H9 (cell line): ENCODE results near the gene E4F1. TPM values are rescaled to one million over a fixed set of nuclear protein-coding genes. Genes with fewer than 3 reads are reported as not detected.

Experiments
- DNase-seq: peaks from one replicate; pipeline ENCODE4 v3.0.0-alpha.2; 2017
- H2AFZ ChIP-seq: one replicate; pipeline ENCODE4 v1.6.1; 2013; ENCODE audit warnings: mild to moderate bottlenecking, low read length, control low read depth, moderate library complexity
- H2AK5ac ChIP-seq: 2 replicates; pipeline ENCODE4 v1.6.1; 2013; ENCODE audit warnings: low read length, control low read depth, mixed read lengths; ENCODE audit not compliant: insufficient read length
- H2BK120ac ChIP-seq: one replicate; pipeline ENCODE4 v1.6.1; 2013; ENCODE audit warnings: low read depth, mild to moderate bottlenecking, low read length, control low read depth, inconsistent platforms; ENCODE audit not compliant: poor library complexity, severe bottlenecking
- H2BK12ac ChIP-seq: 2 replicates; pipeline ENCODE4 v1.6.1; 2013; ENCODE audit warnings: low read length, control low read depth, mixed read lengths, low read depth; ENCODE audit not compliant: insufficient read length
- H2BK15ac ChIP-seq: 2 replicates; pipeline ENCODE4 v1.6.1; 2013; ENCODE audit warnings: low read depth, low read length, control low read depth
- H2BK20ac ChIP-seq: one replicate; pipeline ENCODE4 v1.6.1; 2013; ENCODE audit warnings: low read depth, mild to moderate bottlenecking, low read length, control low read depth, inconsistent platforms; ENCODE audit not compliant: poor library complexity, severe bottlenecking
- H2BK5ac ChIP-seq: 2 replicates; pipeline ENCODE4 v1.6.1; 2013; ENCODE audit warnings: low read length, control low read depth, mixed read lengths; ENCODE audit not compliant: insufficient read length
- H3K14ac ChIP-seq: 2 replicates; pipeline ENCODE4 v1.6.1; 2013; ENCODE audit warnings: low read length, control low read depth; ENCODE audit not compliant: insufficient read depth
- H3K18ac ChIP-seq: 2 replicates; pipeline ENCODE4 v1.6.1; 2013; ENCODE audit warnings: low read depth, mild to moderate bottlenecking, mixed read lengths, low read length, control low read depth; ENCODE audit not compliant: insufficient read length
- H3K23ac ChIP-seq: 2 replicates; pipeline ENCODE4 v1.6.1; 2013; ENCODE audit warnings: low read length, control low read depth, mixed read lengths, low read depth; ENCODE audit not compliant: insufficient read length
- H3K23me2 ChIP-seq: 2 replicates; pipeline ENCODE4 v1.6.1; 2013; ENCODE audit warnings: low read depth, mild to moderate bottlenecking, mixed read lengths, low read length, control low read depth; ENCODE audit not compliant: insufficient read length, poor library complexity, severe bottlenecking
- H3K27ac ChIP-seq: 2 replicates; pipeline ENCODE4 v1.5.1; 2013; ENCODE audit warnings: low read length, control low read depth, mixed read lengths, low read depth; ENCODE audit not compliant: insufficient read length
- H3K27me3 ChIP-seq: 2 replicates; pipeline ENCODE4 v1.6.1; 2013; ENCODE audit warnings: low read length, control low read depth, inconsistent platforms; ENCODE audit not compliant: insufficient read depth
- H3K4ac ChIP-seq: 2 replicates; pipeline ENCODE4 v1.6.1; 2013; ENCODE audit warnings: low read depth, mild to moderate bottlenecking, control low read depth, inconsistent platforms, low read length, moderate library complexity
- H3K4me1 ChIP-seq: 2 replicates; pipeline ENCODE4 v1.6.1; 2013; ENCODE audit warnings: low read length, control low read depth, inconsistent platforms; ENCODE audit not compliant: insufficient read depth
- H3K4me2 ChIP-seq: 2 replicates; pipeline ENCODE4 v1.6.1; 2013; ENCODE audit warnings: low read length, control low read depth, mixed read lengths; ENCODE audit not compliant: insufficient read length, insufficient read depth
- H3K56ac ChIP-seq: 2 replicates; pipeline ENCODE4 v1.6.1; 2013; ENCODE audit warnings: low read depth, mild to moderate bottlenecking, mixed read lengths, low read length, control low read depth; ENCODE audit not compliant: insufficient read length
- H3K79me1 ChIP-seq: 2 replicates; pipeline ENCODE4 v1.6.1; 2013; ENCODE audit warnings: low read depth, mild to moderate bottlenecking, moderate library complexity, low read length, control low read depth, inconsistent platforms; ENCODE audit not compliant: insufficient read depth, poor library complexity, severe bottlenecking
- H3K79me2 ChIP-seq: 2 replicates; pipeline ENCODE4 v1.6.1; 2013; ENCODE audit warnings: low read length, control low read depth, inconsistent platforms; ENCODE audit not compliant: insufficient read depth
- H3K9ac ChIP-seq: 2 replicates; pipeline ENCODE4 v1.6.1; 2013; ENCODE audit warnings: low read length, control low read depth, mixed read lengths; ENCODE audit not compliant: insufficient read length; ENCODE audit errors: extremely low read depth
- H3K9me3 ChIP-seq: one replicate; pipeline ENCODE4 v1.6.1; 2013; ENCODE audit warnings: low read depth, low read length, inconsistent platforms; ENCODE audit not compliant: control insufficient read depth
- H3T11ph ChIP-seq: one replicate; pipeline ENCODE4 v1.6.1; 2013; ENCODE audit warnings: mild to moderate bottlenecking, low read length, control low read depth, inconsistent platforms
- H4K20me1 ChIP-seq: one replicate; pipeline ENCODE4 v1.6.1; 2013; ENCODE audit not compliant: control insufficient read depth, insufficient read length, insufficient read depth
- H4K5ac ChIP-seq: 2 replicates; pipeline ENCODE4 v1.6.1; 2013; ENCODE audit warnings: low read depth, mild to moderate bottlenecking, mixed read lengths, low read length, control low read depth; ENCODE audit not compliant: insufficient read length
- H4K8ac ChIP-seq: replicated peaks from 2 replicates; pipeline ENCODE4 v1.6.1; 2013; ENCODE audit warnings: low read length, control low read depth, mixed read lengths, low read depth; ENCODE audit not compliant: insufficient read length
- H4K91ac ChIP-seq: 2 replicates; pipeline ENCODE4 v1.6.1; 2013; ENCODE audit warnings: low read depth, mild to moderate bottlenecking, moderate library complexity, mixed read lengths, low read length, control low read depth; ENCODE audit not compliant: insufficient read length
- H3K27ac Mint-ChIP-seq, 3 experiments: 2 replicates in 2 of 3; 3 replicates in 1 of 3; pipeline ENCODE4 v1.8.0; 2020 to 2021; ENCODE audit warnings: mixed read lengths in 3 of 3, mild to moderate bottlenecking in 1 of 3, moderate library complexity in 1 of 3
- H3K27me3 Mint-ChIP-seq: 2 replicates; pipeline ENCODE4 v1.8.0; 2021; ENCODE audit warnings: low read depth, mild to moderate bottlenecking, moderate library complexity, mixed read lengths
- H3K36me3 Mint-ChIP-seq, 3 experiments: 2 replicates in 2 of 3; 3 replicates in 1 of 3; pipeline ENCODE4 v1.8.0; 2020 to 2021; ENCODE audit warnings: low read depth in 3 of 3, mixed read lengths in 3 of 3; ENCODE audit not compliant: insufficient read depth in 1 of 3
- H3K4me1 Mint-ChIP-seq, 2 experiments: 2 replicates each; pipeline ENCODE4 v1.8.0; 2020; ENCODE audit warnings: mixed read lengths in 2 of 2
- H3K4me3 Mint-ChIP-seq, 2 experiments: 2 replicates in 1 of 2; 3 replicates in 1 of 2; pipeline ENCODE4 v1.8.0; 2020 to 2021; ENCODE audit warnings: mild to moderate bottlenecking in 2 of 2, mixed read lengths in 2 of 2, moderate library complexity in 1 of 2
- H3K9me3 Mint-ChIP-seq, 2 experiments: 2 replicates in 1 of 2; 3 replicates in 1 of 2; pipeline ENCODE4 v1.8.0; 2020; ENCODE audit warnings: mild to moderate bottlenecking in 2 of 2, mixed read lengths in 2 of 2, moderate library complexity in 1 of 2
- CTCF ChIP-seq: fragments of 200-600 bp; sonication (generic); conservative IDR thresholded peaks from 3 replicates; pipeline ENCODE4 v1.8.0; 2021; ENCODE audit warnings: antibody characterized with exemption, mild to moderate bottlenecking
- WGBS: extraction: QIAGEN DNeasy Blood & Tissue Kit; methylation state at CpG from one replicate; pipeline ENCODE4 v1.1.7; 2013; ENCODE audit warnings: missing lambda C conversion rate, low lambda C conversion rate, mixed read lengths; ENCODE audit not compliant: insufficient read length; ENCODE audit errors: extremely low coverage; 5-methylcytosine and 5-hydroxymethylcytosine counted together
- total RNA-seq: library from RNA; stranded (reverse); gene quantifications from 2 replicates; pipeline ENCODE4 v1.2.1, GENCODE V29; 2021

The E4F1 gene
- total RNA-seq, 1 experiment from 2014 or later = 35.9 TPM

GRCh38 chr16:2199095-2199494, 24.3 kb upstream of the E4F1 start:
- no peaks in the 10 kb centered on the region for H3K79me2 ChIP-seq
- no peak overlapping the region for H3T11ph ChIP-seq
- H2BK15ac ChIP-seq = no peak overlapping the region
- H2AK5ac ChIP-seq = no peak overlapping the region
- H3K9ac ChIP-seq = no peak overlapping the region
- Mint-ChIP-seq H3K9me3 (peaks cover 0 to 5% of the 10 kb centered on the region in 2 experiments; a peak in 1 of 5 replicates), H3K27ac (no peak overlapping the region), H3K4me3 (peak overlapping the region in 1 of 2 experiments; percentile 11; a peak in 1 of 5 replicates), H3K4me1 (peaks cover 4% of the 10 kb centered on the region in 2 experiments; a peak in 1 of 4 replicates), H3K36me3 (no peaks in the 10 kb centered on the region), H3K27me3 (peaks cover 65% of the 10 kb centered on the region)
- no peak overlapping the region for H2BK20ac ChIP-seq
- no peak overlapping the region for H4K91ac ChIP-seq
- H3K4me1 ChIP-seq = no peaks in the 10 kb centered on the region
- no peak overlapping the region for H3K23ac ChIP-seq
- peaks cover 7% of the 10 kb centered on the region for H3K23me2 ChIP-seq
- no CpG with 5 or more reads among the region's 5 CpGs for WGBS
- no peak overlapping the region for H4K8ac ChIP-seq
- no peaks in the 10 kb centered on the region for H3K79me1 ChIP-seq
- H3K27me3 ChIP-seq = peaks cover 8% of the 10 kb centered on the region; the same call in 1 of the 2 replicates
- no peak for TF ChIP-seq CTCF
- H4K20me1 ChIP-seq = no peaks in the 10 kb centered on the region
- H3K9me3 ChIP-seq = no peaks in the 10 kb centered on the region
- no peak overlapping the region for H3K4ac ChIP-seq
- H2BK5ac ChIP-seq = no peak overlapping the region
- no peak overlapping the region for H3K27ac ChIP-seq
- no peak overlapping the region for H3K18ac ChIP-seq
- H4K5ac ChIP-seq = no peak overlapping the region
- H2BK120ac ChIP-seq = no peak overlapping the region
- no peak overlapping the region for H2BK12ac ChIP-seq
- H2AFZ ChIP-seq = no peak overlapping the region
- H3K14ac ChIP-seq = no peak overlapping the region
- DNase-seq = no peak
- H3K4me2 ChIP-seq = no peak overlapping the region
- no peak overlapping the region for H3K56ac ChIP-seq
